Smooth muscle cell of the umbilical artery (primary cell): Measurements from ENCODE around the gene RNPS1. TPM values are rescaled to one million over a fixed set of nuclear protein-coding genes. Genes with fewer than 3 reads are reported as not detected.

Source experiments
- total RNA-seq: library from RNA; depleted of rRNA; stranded (reverse); fragments of >200 nt; gene quantifications from 2 replicates; pipeline ENCODE4 v1.2.3, GENCODE V29; 2014

RNPS1 gene
- 44.5 and 91.3 TPM in 2 replicates for total RNA-seq

GRCh38 chr16:2267913-2268666 lies at the start of gene RNPS1:
TSS of gene RNPS1 (minus strand) at chr16:2268126. CDS start at chr16:2264643, 3,483 bp downstream.

GRCh38 chr16:2251296-2252111 lies 16.4 kb downstream of the RNPS1 start, which contains the start of gene ECI1:
TSS of gene ECI1 (minus strand) at chr16:2251587. CDS start at chr16:2251566, 21 bp downstream.

GRCh38 chr16:2236337-2237101 lies 31.4 kb downstream of the RNPS1 start, which contains the start of gene DNASE1L2:
TSS of gene DNASE1L2 (plus strand) at chr16:2236444. CDS start at chr16:2236817, 373 bp downstream.

GRCh38 chr16:2223221-2223941 lies 44.5 kb downstream of the RNPS1 start, which contains the start of gene E4F1:
TSS of gene E4F1 (plus strand) at chr16:2223591. CDS start at chr16:2223614, 23 bp downstream.

GRCh38 chr16:2214719-2214968 lies 53.3 kb downstream of the RNPS1 start, which contains the start of gene PGP:
TSS of gene PGP (minus strand) at chr16:2214840. CDS start at chr16:2214777, 63 bp downstream.

GRCh38 chr16:2210386-2211365 lies 57.2 kb downstream of the RNPS1 start, which contains the start of gene BRICD5:
TSS of gene BRICD5 (minus strand) at chr16:2210863. CDS start at chr16:2210833, 30 bp downstream.

GRCh38 chr16:2205104-2205966 lies 62.6 kb downstream of the RNPS1 start, which contains the start of gene MLST8:
TSS of gene MLST8 (plus strand) at chr16:2205454. CDS start at chr16:2206086, 632 bp downstream.

Other genes with a start within 250 kb of the RNPS1 start
- gene NPW, start 248.3 kb downstream of the RNPS1 start, total RNA-seq: 0.30 and 0.65 TPM in 2 replicates
- 19.0 and 24.5 TPM in 2 replicates for gene NHERF2, start 241.2 kb downstream of the RNPS1 start, total RNA-seq
- gene NTHL1, start 220.3 kb downstream of the RNPS1 start, total RNA-seq: 15.3 and 25.2 TPM in 2 replicates
- 60.9 and 71.0 TPM in 2 replicates for gene TSC2, start 220.1 kb downstream of the RNPS1 start, total RNA-seq
- 188 and 249 TPM in 2 replicates for gene PKD1, start 132.2 kb downstream of the RNPS1 start, total RNA-seq
- gene RAB26, start 119.5 kb downstream of the RNPS1 start, total RNA-seq: 2.3 and 3.0 TPM in 2 replicates
- 51.4 and 89.8 TPM in 2 replicates for gene TRAF7, start 112.3 kb downstream of the RNPS1 start, total RNA-seq
- gene CASKIN1, start 71.5 kb downstream of the RNPS1 start, total RNA-seq: 0.30 and 0.92 TPM in 2 replicates
- gene MLST8, start 62.7 kb downstream of the RNPS1 start, total RNA-seq: 19.6 and 25.8 TPM in 2 replicates
- 2.1 and 9.6 TPM in 2 replicates for gene BRICD5, start 57.3 kb downstream of the RNPS1 start, total RNA-seq
- gene PGP, start 53.3 kb downstream of the RNPS1 start, total RNA-seq: 12.8 and 16.4 TPM in 2 replicates
- gene E4F1, start 44.5 kb downstream of the RNPS1 start, total RNA-seq: 26.1 and 29.5 TPM in 2 replicates
- gene DNASE1L2, start 31.7 kb downstream of the RNPS1 start, total RNA-seq: 1.2 and 1.3 TPM in 2 replicates
- 22.4 and 38.0 TPM in 2 replicates for gene ECI1, start 16.5 kb downstream of the RNPS1 start, total RNA-seq
- gene ABCA3, start 72.6 kb upstream of the RNPS1 start, total RNA-seq: 1.5 and 5.3 TPM in 2 replicates
- gene CCNF, start 161.3 kb upstream of the RNPS1 start, total RNA-seq: 4.2 and 12.5 TPM in 2 replicates
- 3.0 and 5.4 TPM in 2 replicates for gene TEDC2, start 192.0 kb upstream of the RNPS1 start, total RNA-seq
- 0.59 and 1.9 TPM in 2 replicates for gene NTN3, start 203.2 kb upstream of the RNPS1 start, total RNA-seq
- 20.8 and 32.5 TPM in 2 replicates for gene TBC1D24, start 207.0 kb upstream of the RNPS1 start, total RNA-seq
- gene ATP6V0C, start 245.8 kb upstream of the RNPS1 start, total RNA-seq: 15.1 and 16.4 TPM in 2 replicates